ENCODE data around the gene AQP5. TPM values are rescaled to one million over a fixed set of nuclear protein-coding genes. Genes with fewer than 3 reads are reported as not detected.

Gene AQP5
- total RNA-seq, 2 experiments from 2014 or later: not detected

- Mint-ChIP-seq H3K9me3 (ENCODE audit: insufficient read depth) (no peaks in the 10 kb centered on the region), H3K4me1 (ENCODE audit: low read depth) (no peaks in the 10 kb centered on the region)
- POLR2A ChIA-PET: no interaction called here
Measured at GRCh38 chr12:49936925-49937324, 24.7 kb upstream of the AQP5 start.

GRCh38 chr12:49937639-49938300, 23.9 kb upstream of the AQP5 start:
- Mint-ChIP-seq H3K27me3 (ENCODE audit: low read depth) (peaks cover 11% of the 10 kb centered on the region), H3K4me1 (ENCODE audit: low read depth) (peaks cover 4% of the 10 kb centered on the region), H3K27ac (no peak overlapping the region), H3K36me3 (ENCODE audit: low read depth) (no peaks in the 10 kb centered on the region), H3K9me3 (ENCODE audit: insufficient read depth) (no peaks in the 10 kb centered on the region), H3K4me3 (no peak overlapping the region)
- POLR2A ChIA-PET: interaction anchor here (1.0 kb wide), 1 partner anchor 21 kb away, joined by 3 read pairs; no protein-coding TSS in a partner anchor
- DNase-seq: no peak
- CTCF ChIA-PET: interaction anchor here (5.3 kb wide), 1 partner anchor 8 kb away, joined by 32 read pairs; no protein-coding TSS in a partner anchor
- no peak for ATAC-seq

More at GRCh38 chr12:49936925-49937324, 24.7 kb upstream of the AQP5 start:
- Mint-ChIP-seq H3K27me3 (ENCODE audit: low read depth) (peaks cover 11% of the 10 kb centered on the region), H3K4me3 (no peak overlapping the region), H3K27ac (no peak overlapping the region), H3K36me3 (ENCODE audit: low read depth) (no peaks in the 10 kb centered on the region)
- ATAC-seq (no peak), DNase-seq (no peak)
- CTCF ChIA-PET: interaction anchor here (5.3 kb wide), 1 partner anchor 9 kb away, joined by 32 read pairs; no protein-coding TSS in a partner anchor

- DNase-seq (no peak), ATAC-seq (no peak)
- no peak overlapping the region for H3K27ac Mint-ChIP-seq
- H3K4me3 Mint-ChIP-seq: no peak overlapping the region
- CTCF ChIA-PET: interaction anchor here (1.5 to 4.9 kb wide), 2 partner anchors 11 to 27 kb away, joined by 3 to 23 read pairs; no protein-coding TSS in a partner anchor
- H3K4me1 Mint-ChIP-seq (ENCODE audit: low read depth): peaks cover 10% of the 10 kb centered on the region
- POLR2A ChIA-PET: no interaction called here
- no peaks in the 10 kb centered on the region for H3K9me3 Mint-ChIP-seq (ENCODE audit: insufficient read depth)
- peaks cover 11% of the 10 kb centered on the region for H3K27me3 Mint-ChIP-seq (ENCODE audit: low read depth)
- H3K36me3 Mint-ChIP-seq (ENCODE audit: low read depth): no peaks in the 10 kb centered on the region
Measured at GRCh38 chr12:49939307-49939706, 22.4 kb upstream of the AQP5 start.

- H3K4me1 Mint-ChIP-seq (ENCODE audit: low read depth): peaks cover 10% of the 10 kb centered on the region
- no peak for DNase-seq
- no peaks in the 10 kb centered on the region for H3K9me3 Mint-ChIP-seq (ENCODE audit: insufficient read depth)
- ATAC-seq: no peak
- H3K36me3 Mint-ChIP-seq (ENCODE audit: low read depth): no peaks in the 10 kb centered on the region
- ChIA-PET CTCF (interaction anchor here (1.5 to 4.9 kb wide), 2 partner anchors 12 to 27 kb away, joined by 3 to 23 read pairs; no protein-coding TSS in a partner anchor), POLR2A (no interaction called here)
- no peak overlapping the region for H3K4me3 Mint-ChIP-seq
- no peak overlapping the region for H3K27ac Mint-ChIP-seq
- peaks cover 8% of the 10 kb centered on the region for H3K27me3 Mint-ChIP-seq (ENCODE audit: low read depth)
Measured at GRCh38 chr12:49939707-49940106, 22.0 kb upstream of the AQP5 start.

- DNase-seq (no peak), ATAC-seq (no peak)
- Mint-ChIP-seq H3K4me3 (no peak overlapping the region), H3K27me3 (ENCODE audit: low read depth) (peaks cover 2% of the 10 kb centered on the region), H3K4me1 (ENCODE audit: low read depth) (peaks cover 24% of the 10 kb centered on the region), H3K27ac (no peak overlapping the region), H3K9me3 (ENCODE audit: insufficient read depth) (no peaks in the 10 kb centered on the region), H3K36me3 (ENCODE audit: low read depth) (no peaks in the 10 kb centered on the region)
- ChIA-PET POLR2A (interaction anchor here (0.6 kb wide), 1 partner anchor 16 kb away, joined by 3 read pairs; no protein-coding TSS in a partner anchor), CTCF (interaction anchor here (2.0 to 4.9 kb wide), 2 partner anchors 11 to 25 kb away, joined by 5 to 23 read pairs; no protein-coding TSS in a partner anchor)
Measured at GRCh38 chr12:49941556-49942511, 19.8 kb upstream of the AQP5 start.

GRCh38 chr12:49942512-49942893, 19.2 kb upstream of the AQP5 start:
- Mint-ChIP-seq H3K36me3 (ENCODE audit: low read depth) (no peaks in the 10 kb centered on the region), H3K4me1 (ENCODE audit: low read depth) (peaks cover 24% of the 10 kb centered on the region), H3K27ac (no peak overlapping the region), H3K27me3 (ENCODE audit: low read depth) (peaks cover 2% of the 10 kb centered on the region), H3K9me3 (ENCODE audit: insufficient read depth) (no peaks in the 10 kb centered on the region), H3K4me3 (no peak overlapping the region)
- ChIA-PET POLR2A (no interaction called here), CTCF (interaction anchor here (2.0 to 4.9 kb wide), 2 partner anchors 11 to 24 kb away, joined by 5 to 23 read pairs; no protein-coding TSS in a partner anchor)
- ATAC-seq: no peak
- no peak for DNase-seq

GRCh38 chr12:49942921-49943624, 18.6 kb upstream of the AQP5 start:
- Mint-ChIP-seq H3K4me3 (no peak overlapping the region), H3K9me3 (ENCODE audit: insufficient read depth) (no peaks in the 10 kb centered on the region), H3K36me3 (ENCODE audit: low read depth) (no peaks in the 10 kb centered on the region), H3K27ac (no peak overlapping the region), H3K27me3 (ENCODE audit: low read depth) (peaks cover 2% of the 10 kb centered on the region), H3K4me1 (ENCODE audit: low read depth) (peaks cover 24% of the 10 kb centered on the region)
- no peak for ATAC-seq
- CTCF ChIA-PET: interaction anchor here (0.7 to 4.9 kb wide), 4 partner anchors 12 to 76 kb away, joined by 3 to 23 read pairs (median 4); no protein-coding TSS in a partner anchor
- POLR2A ChIA-PET: no interaction called here
- DNase-seq: no peak

GRCh38 chr12:49943625-49943960, 18.1 kb upstream of the AQP5 start:
- Mint-ChIP-seq H3K4me3 (no peak overlapping the region), H3K27me3 (ENCODE audit: low read depth) (no peaks in the 10 kb centered on the region), H3K27ac (no peak overlapping the region), H3K4me1 (ENCODE audit: low read depth) (peaks cover 24% of the 10 kb centered on the region), H3K9me3 (ENCODE audit: insufficient read depth) (no peaks in the 10 kb centered on the region), H3K36me3 (ENCODE audit: low read depth) (no peaks in the 10 kb centered on the region)
- ATAC-seq (no peak), DNase-seq (no peak)
- POLR2A ChIA-PET: no interaction called here
- CTCF ChIA-PET: interaction anchor here (0.7 to 4.9 kb wide), 4 partner anchors 12 to 76 kb away, joined by 3 to 23 read pairs (median 4); no protein-coding TSS in a partner anchor

GRCh38 chr12:49944046-49944445, 17.6 kb upstream of the AQP5 start:
- Mint-ChIP-seq H3K4me3 (no peak overlapping the region), H3K9me3 (ENCODE audit: insufficient read depth) (no peaks in the 10 kb centered on the region), H3K27ac (no peak overlapping the region), H3K36me3 (ENCODE audit: low read depth) (no peaks in the 10 kb centered on the region), H3K27me3 (ENCODE audit: low read depth) (no peaks in the 10 kb centered on the region), H3K4me1 (ENCODE audit: low read depth) (peaks cover 24% of the 10 kb centered on the region)
- ChIA-PET CTCF (interaction anchor here (1.2 to 4.9 kb wide), 3 partner anchors 13 to 76 kb away, joined by 3 to 23 read pairs (median 5); no protein-coding TSS in a partner anchor), POLR2A (no interaction called here)
- no peak for DNase-seq
- no peak for ATAC-seq

GRCh38 chr12:49944718-49945117, 17.0 kb upstream of the AQP5 start:
- H3K36me3 Mint-ChIP-seq (ENCODE audit: low read depth): no peaks in the 10 kb centered on the region
- H3K4me1 Mint-ChIP-seq (ENCODE audit: low read depth): peaks cover 24% of the 10 kb centered on the region
- H3K4me3 Mint-ChIP-seq: peak overlapping the region; percentile 70
- CTCF ChIA-PET: interaction anchor here (0.8 to 4.6 kb wide), 28 partner anchors 9 to 203 kb away, joined by 3 to 103 read pairs (median 10); partner anchors contain the start of genes COX14, RACGAP1 and TMBIM6
- H3K27me3 Mint-ChIP-seq (ENCODE audit: low read depth): no peaks in the 10 kb centered on the region
- ATAC-seq: no peak
- POLR2A ChIA-PET: interaction anchor here (0.6 to 1.6 kb wide), 3 partner anchors 203 to 884 kb away, joined by 3 to 5 read pairs (median 3); partner anchors contain the start of genes KMT2D and TMBIM6
- H3K27ac Mint-ChIP-seq: peak overlapping the region; percentile 92
- DNase-seq: no peak
- no peaks in the 10 kb centered on the region for H3K9me3 Mint-ChIP-seq (ENCODE audit: insufficient read depth)

All from activated CD8-positive, alpha-beta T cell treated with anti-CD3 and anti-CD28 coated beads, Interleukin-2, amount 10 ng/mL, durations not matched to agents 7 days and 5 days (primary cell).